Hepatocyte (in vitro differentiated cells): ENCODE data around the gene FSHR. TPM values are rescaled to one million over a fixed set of nuclear protein-coding genes. Genes with fewer than 3 reads are reported as not detected.

ENCODE experiments used
- DNase-seq: peaks from one replicate; pipeline ENCODE4 v3.0.0-alpha.2; 2016; ENCODE audit warnings: low spot score
- H2AFZ ChIP-seq: fragments of 200-600 bp; sonication (generic); 2 replicates; pipeline ENCODE4 v1.6.0; 2016; ENCODE audit warnings: antibody characterized with exemption, mild to moderate bottlenecking
- H3K27ac ChIP-seq: fragments of 200-600 bp; sonication (generic); 2 replicates; pipeline ENCODE4 v1.5.1; 2016; ENCODE audit warnings: mild to moderate bottlenecking
- H3K27me3 ChIP-seq: fragments of 200-600 bp; sonication (generic); 2 replicates; pipeline ENCODE4 v1.6.1; 2016
- H3K36me3 ChIP-seq: fragments of 200-600 bp; sonication (generic); replicated peaks from 2 replicates; pipeline ENCODE4 v1.5.1; 2016; ENCODE audit warnings: low read depth; ENCODE audit not compliant: insufficient read depth
- H3K4me1 ChIP-seq: fragments of 200-600 bp; sonication (generic); 2 replicates; pipeline ENCODE4 v1.5.1; 2016; ENCODE audit warnings: mild to moderate bottlenecking, moderate library complexity; ENCODE audit not compliant: insufficient read depth
- H3K4me2 ChIP-seq: fragments of 200-600 bp; sonication (generic); 2 replicates; pipeline ENCODE4 v1.6.0; 2016
- H3K4me3 ChIP-seq: fragments of 200-600 bp; sonication (generic); 2 replicates; pipeline ENCODE4 v1.5.1; 2016; ENCODE audit warnings: mild to moderate bottlenecking
- H3K79me2 ChIP-seq: fragments of 200-600 bp; sonication (generic); 2 replicates; pipeline ENCODE4 v1.6.0; 2017; ENCODE audit warnings: mild to moderate bottlenecking
- H3K9me2 ChIP-seq: fragments of 200-600 bp; sonication (generic); replicated peaks from 2 replicates; pipeline ENCODE4 v1.6.0; 2017; ENCODE audit warnings: mild to moderate bottlenecking; ENCODE audit not compliant: insufficient read depth
- H3K9me3 ChIP-seq: fragments of 200-600 bp; sonication (generic); 2 replicates; pipeline ENCODE4 v1.5.1; 2016; ENCODE audit warnings: low read depth, mild to moderate bottlenecking
- H4K20me1 ChIP-seq: fragments of 200-600 bp; sonication (generic); 2 replicates; pipeline ENCODE4 v1.6.0; 2016; ENCODE audit warnings: mild to moderate bottlenecking; ENCODE audit not compliant: insufficient read depth, poor library complexity, severe bottlenecking
- CTCF ChIP-seq: fragments of 200-600 bp; sonication (generic); IDR thresholded peaks from 2 replicates; pipeline ENCODE4 v1.5.1; 2016; ENCODE audit warnings: antibody characterized with exemption, mild to moderate bottlenecking; ENCODE audit not compliant: poor library complexity
- EZH2 ChIP-seq: fragments of 200-600 bp; sonication (generic); IDR thresholded peaks from 2 replicates; pipeline ENCODE4 v1.6.1; 2016; ENCODE audit warnings: antibody characterized with exemption, mild to moderate bottlenecking, borderline replicate concordance
- EZH2phosphoT487 ChIP-seq: fragments of 200-600 bp; sonication (generic); IDR thresholded peaks from one replicate; pipeline ENCODE4 v1.6.1; 2018; ENCODE audit warnings: antibody characterized with exemption, mild to moderate bottlenecking, low read depth, moderate library complexity; ENCODE audit not compliant: unreplicated experiment, severe bottlenecking
- WGBS: methylation state at CpG from one replicate; pipeline ENCODE4 v1.1.6; 2016; ENCODE audit warnings: low lambda C conversion rate; ENCODE audit errors: missing lambda C conversion rate; 5-methylcytosine and 5-hydroxymethylcytosine counted together
- polyA plus RNA-seq: library from polyadenylated mRNA; unstranded; fragments of >200 nt; fragmentation: Nextera tagmentation; extraction: Ambion mirVana; gene quantifications from 2 replicates; pipeline ENCODE4 v1.2.1, GENCODE V29; 2016
- total RNA-seq: library from RNA; depleted of rRNA; stranded (reverse); fragments of >200 nt; gene quantifications from 2 replicates; pipeline ENCODE4 v1.2.3, GENCODE V29; 2014

FSHR gene
- total and polyA plus RNA-seq, 2 experiments from 2014 or later = 0.20 to 0.40 TPM

- no peak overlapping the region for H3K4me2 ChIP-seq
- no peak overlapping the region for H3K27ac ChIP-seq
- no peaks in the 10 kb centered on the region for H3K4me1 ChIP-seq
- H3K9me2 ChIP-seq = no peaks in the 10 kb centered on the region
- H2AFZ ChIP-seq = no peak overlapping the region
- TF ChIP-seq EZH2 = no peak
- no peak for TF ChIP-seq EZH2phosphoT487
- no peak for TF ChIP-seq CTCF
- H3K27me3 ChIP-seq = no peaks in the 10 kb centered on the region
- H4K20me1 ChIP-seq = no peaks in the 10 kb centered on the region
- no peaks in the 10 kb centered on the region for H3K79me2 ChIP-seq
- H3K36me3 ChIP-seq = no peaks in the 10 kb centered on the region
- 56% methylated on average over 4 of the region's 4 CpGs for whole genome bisulfite sequencing
- no peak overlapping the region for H3K4me3 ChIP-seq
- no peak for DNase-seq
- no peaks in the 10 kb centered on the region for H3K9me3 ChIP-seq
Observed at GRCh38 chr2:49033394-49034185, 120.7 kb downstream of the FSHR start.

- no peak overlapping the region for H3K4me3 ChIP-seq
- H3K27ac ChIP-seq = no peak overlapping the region
- H3K9me3 ChIP-seq = no peaks in the 10 kb centered on the region
- no peaks in the 10 kb centered on the region for H4K20me1 ChIP-seq
- no peak overlapping the region for H2AFZ ChIP-seq
- H3K4me2 ChIP-seq = no peak overlapping the region
- H3K27me3 ChIP-seq = no peaks in the 10 kb centered on the region
- WGBS = 72% methylated on average over 1 of the region's 1 CpG
- DNase-seq = no peak
- no peaks in the 10 kb centered on the region for H3K79me2 ChIP-seq
- H3K36me3 ChIP-seq = no peaks in the 10 kb centered on the region
- no peaks in the 10 kb centered on the region for H3K9me2 ChIP-seq
- TF ChIP-seq EZH2phosphoT487 (no peak), EZH2 (no peak), CTCF (no peak)
- H3K4me1 ChIP-seq = no peaks in the 10 kb centered on the region
Observed at GRCh38 chr2:49032936-49033335, 121.4 kb downstream of the FSHR start.

GRCh38 chr2:49032126-49032525 is 122.2 kb downstream of the FSHR start:
- Histone ChIP-seq H3K9me3 (no peaks in the 10 kb centered on the region), H3K27me3 (no peaks in the 10 kb centered on the region), H3K27ac (no peak overlapping the region), H3K9me2 (no peaks in the 10 kb centered on the region), H3K4me3 (no peak overlapping the region), H3K4me2 (no peak overlapping the region), H2AFZ (no peak overlapping the region), H3K4me1 (no peaks in the 10 kb centered on the region), H4K20me1 (no peaks in the 10 kb centered on the region), H3K36me3 (no peaks in the 10 kb centered on the region), H3K79me2 (no peaks in the 10 kb centered on the region)
- no peak for DNase-seq
- 42% methylated on average over 1 of the region's 1 CpG for WGBS
- TF ChIP-seq CTCF = no peak
- TF ChIP-seq EZH2 = no peak
- TF ChIP-seq EZH2phosphoT487 = no peak
